Activated T-helper 2 cell treated with anti-CD3 and anti-CD28 coated beads, Interferon-gamma antibody, Interleukin-2, Interleukin-4, amounts not matched to agents 10 μg/mL and 5 μg/mL and 100 μg/mL, durations not matched to agents 14 hours and 24 hours and 36 hours (primary cell): ENCODE data around the gene CALHM3. TPM values are rescaled to one million over a fixed set of nuclear protein-coding genes. Genes with fewer than 3 reads are reported as not detected.
"Not testable (repeated sequence)": the region's sequence is repeated elsewhere in the genome, so short reads cannot be mapped to it uniquely, and the experiment has no call there.

Source experiments
- DNase-seq: peaks from one replicate; pipeline ENCODE4 v3.0.0; 2021; ENCODE audit warnings: low spot score
- H3K27ac Mint-ChIP-seq: one replicate; pipeline ENCODE4 v1.8.0; 2021; ENCODE audit warnings: mixed read lengths
- H3K27me3 Mint-ChIP-seq: one replicate; pipeline ENCODE4 v1.8.0; 2021; ENCODE audit warnings: low read depth, mixed read lengths
- H3K36me3 Mint-ChIP-seq: one replicate; pipeline ENCODE4 v1.8.0; 2021; ENCODE audit warnings: low read depth, mixed read lengths
- H3K4me1 Mint-ChIP-seq: one replicate; pipeline ENCODE4 v1.8.0; 2021; ENCODE audit warnings: low read depth, mixed read lengths
- H3K4me3 Mint-ChIP-seq: one replicate; pipeline ENCODE4 v1.8.0; 2021; ENCODE audit warnings: low read depth, mild to moderate bottlenecking, moderate library complexity, mixed read lengths
- H3K9me3 Mint-ChIP-seq: one replicate; pipeline ENCODE4 v1.8.0; 2021; ENCODE audit warnings: mixed read lengths
- intact Hi-C: fragments of 100-400 bp; cut with micrococcal nuclease; formaldehyde crosslinking; loops from one replicate; pipeline ENCODE4 v1.15.1; 2023
- total RNA-seq: library from RNA; stranded (reverse); gene quantifications from 2 replicates; pipeline ENCODE4 v1.2.3, GENCODE V29; 2022

The CALHM3 gene, protein sequence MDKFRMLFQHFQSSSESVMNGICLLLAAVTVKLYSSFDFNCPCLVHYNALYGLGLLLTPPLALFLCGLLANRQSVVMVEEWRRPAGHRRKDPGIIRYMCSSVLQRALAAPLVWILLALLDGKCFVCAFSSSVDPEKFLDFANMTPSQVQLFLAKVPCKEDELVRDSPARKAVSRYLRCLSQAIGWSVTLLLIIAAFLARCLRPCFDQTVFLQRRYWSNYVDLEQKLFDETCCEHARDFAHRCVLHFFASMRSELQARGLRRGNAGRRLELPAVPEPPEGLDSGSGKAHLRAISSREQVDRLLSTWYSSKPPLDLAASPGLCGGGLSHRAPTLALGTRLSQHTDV
- total RNA-seq: not detected in 2 replicates

GRCh38 chr10:103479135-103479534 lies at the start of gene CALHM3:
CALHM3 (minus strand) TSS chr10:103479240; CDS start chr10:103479032, 208 bp downstream.
- H3K4me1 Mint-ChIP-seq: peaks cover 13% of the 10 kb centered on the region
- intact Hi-C loops: no loop called here
- H3K9me3 Mint-ChIP-seq: no peaks in the 10 kb centered on the region
- DNase-seq: no peak
- H3K4me3 Mint-ChIP-seq: no peak within 1 kb of the TSS
- no peaks in the 10 kb centered on the region for H3K36me3 Mint-ChIP-seq
- H3K27me3 Mint-ChIP-seq: no peaks in the 10 kb centered on the region
- no peak within 1 kb of the TSS for H3K27ac Mint-ChIP-seq

DNA sequence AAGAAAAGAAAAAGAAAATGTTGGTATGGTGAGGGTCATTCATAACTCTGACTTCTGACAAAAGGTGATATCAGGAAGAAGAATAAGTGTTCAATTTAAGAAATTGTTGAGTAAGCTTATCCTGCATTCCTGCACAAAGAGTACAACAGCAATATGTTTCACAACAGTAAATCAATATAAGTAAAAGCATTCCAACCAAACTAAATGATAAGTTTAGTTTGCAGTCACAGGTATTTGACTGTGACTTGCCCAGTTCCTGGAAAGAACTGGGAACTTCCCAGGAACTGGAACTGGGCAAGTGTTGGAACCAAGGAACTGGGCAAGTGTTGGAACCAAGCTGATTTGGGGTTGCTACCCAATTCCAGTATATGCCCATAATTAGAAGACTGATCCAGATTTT lies 49.5 kb upstream of the CALHM3 start:
- DNase-seq: no peak
- H3K27ac Mint-ChIP-seq: no peak overlapping the region
- intact Hi-C loops: no loop called here
- H3K9me3 Mint-ChIP-seq: peaks cover 14% of the 10 kb centered on the region
- no peaks in the 10 kb centered on the region for H3K36me3 Mint-ChIP-seq
- no peak overlapping the region for H3K4me3 Mint-ChIP-seq
- H3K27me3 Mint-ChIP-seq: peaks cover 27% of the 10 kb centered on the region
- H3K4me1 Mint-ChIP-seq: no peaks in the 10 kb centered on the region

DNA sequence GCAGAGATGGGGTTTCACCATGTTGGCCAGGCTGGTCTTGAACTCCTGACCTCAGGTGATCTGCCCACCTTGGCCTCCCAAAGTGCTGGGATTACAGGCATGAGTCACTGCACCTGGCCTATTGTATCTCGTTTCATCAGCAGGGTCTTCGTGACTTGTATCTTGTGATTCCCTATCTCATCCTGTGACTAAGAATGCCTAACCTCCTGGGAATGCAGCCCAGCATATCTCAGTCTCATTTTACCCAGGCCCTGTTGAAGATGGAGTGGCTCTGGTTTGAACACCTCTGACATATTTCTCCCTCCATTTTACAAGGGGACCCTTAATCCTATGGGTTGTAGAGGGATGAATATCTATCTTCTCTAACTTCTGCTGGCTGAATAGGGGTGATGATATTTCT lies 48.4 kb upstream of the CALHM3 start:
- H3K9me3 Mint-ChIP-seq: peaks cover 14% of the 10 kb centered on the region
- H3K36me3 Mint-ChIP-seq, H3K4me3 Mint-ChIP-seq, intact Hi-C loops, H3K4me1 Mint-ChIP-seq, DNase-seq, H3K27ac Mint-ChIP-seq: not testable (repeated sequence)
- peaks cover 28% of the 10 kb centered on the region for H3K27me3 Mint-ChIP-seq

DNA sequence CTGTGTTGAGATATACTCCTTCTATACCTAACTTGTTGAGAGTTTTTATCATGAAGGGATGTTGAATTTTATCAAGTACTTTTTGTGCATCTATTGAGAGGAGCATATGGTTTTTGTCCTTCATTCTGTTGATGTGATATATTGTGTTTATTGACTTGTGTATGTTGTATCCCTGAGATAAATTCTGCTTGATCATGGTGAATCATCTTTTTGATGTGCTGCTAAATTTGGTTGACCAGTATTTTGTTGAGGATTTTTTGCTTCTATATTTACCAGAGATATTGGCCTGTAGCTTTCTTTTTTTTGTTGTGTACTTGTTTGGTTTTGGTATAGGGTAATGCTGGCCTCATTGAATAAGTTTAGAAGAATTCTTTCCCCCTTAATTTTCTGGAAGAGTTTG lies 46.9 kb upstream of the CALHM3 start:
- Mint-ChIP-seq H3K4me3 (no peak overlapping the region), H3K4me1 (no peaks in the 10 kb centered on the region), H3K36me3 (no peaks in the 10 kb centered on the region), H3K9me3 (peaks cover 14% of the 10 kb centered on the region), H3K27me3 (peaks cover 30% of the 10 kb centered on the region), H3K27ac (no peak overlapping the region)
- intact Hi-C loops: no loop called here
- DNase-seq: no peak

DNA sequence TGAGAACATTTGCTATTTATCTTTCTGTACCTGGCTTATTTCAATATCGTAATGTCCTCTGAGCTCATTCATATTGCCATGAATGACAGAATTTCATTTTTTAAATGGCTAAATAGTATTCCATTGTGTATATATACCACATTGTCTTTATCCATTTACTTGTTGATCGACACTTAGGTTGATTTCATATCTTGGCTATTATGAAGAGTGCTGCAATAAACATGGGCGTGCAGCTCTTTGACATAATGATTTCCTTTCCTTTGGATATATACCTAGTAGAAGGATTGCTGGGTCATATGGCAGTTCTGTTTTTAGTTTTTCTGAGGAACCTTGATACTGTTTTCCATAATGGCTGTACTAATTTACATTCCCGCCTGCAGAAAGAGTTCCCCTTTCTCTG lies 44.6 kb upstream of the CALHM3 start:
- H3K27me3 Mint-ChIP-seq: peaks cover 33% of the 10 kb centered on the region
- no peaks in the 10 kb centered on the region for H3K36me3 Mint-ChIP-seq
- DNase-seq: no peak
- H3K4me3 Mint-ChIP-seq: no peak overlapping the region
- intact Hi-C loops: no loop called here
- H3K27ac Mint-ChIP-seq: no peak overlapping the region
- no peaks in the 10 kb centered on the region for H3K4me1 Mint-ChIP-seq
- no peaks in the 10 kb centered on the region for H3K9me3 Mint-ChIP-seq

GRCh38 chr10:103522006-103522405 lies 43.0 kb upstream of the CALHM3 start:
- H3K36me3 Mint-ChIP-seq, DNase-seq, intact Hi-C loops, H3K27ac Mint-ChIP-seq, H3K4me1 Mint-ChIP-seq, H3K9me3 Mint-ChIP-seq, H3K4me3 Mint-ChIP-seq: not testable (repeated sequence)
- H3K27me3 Mint-ChIP-seq: peaks cover 33% of the 10 kb centered on the region

DNA sequence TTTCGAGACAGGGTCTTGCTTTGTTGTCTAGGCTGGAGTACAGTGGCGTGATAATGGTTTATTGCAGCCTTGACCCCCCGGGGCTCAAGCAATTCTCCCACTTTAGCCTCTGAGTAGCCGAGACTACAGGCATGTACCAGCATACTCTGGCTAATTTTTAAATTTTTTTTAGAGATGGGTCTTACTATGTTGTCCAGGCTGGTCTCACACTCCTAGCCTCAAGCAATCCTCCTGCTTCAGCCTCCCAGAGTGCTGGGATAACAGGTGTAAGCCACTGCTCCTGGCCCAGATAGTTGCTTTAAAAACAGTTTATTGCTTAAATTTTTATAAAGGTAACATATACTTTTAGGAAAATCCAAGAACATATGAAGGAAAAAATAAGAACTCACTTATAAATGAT lies 40.8 kb upstream of the CALHM3 start:
- H3K4me1 Mint-ChIP-seq: peaks cover 16% of the 10 kb centered on the region
- H3K36me3 Mint-ChIP-seq: no peaks in the 10 kb centered on the region
- H3K27ac Mint-ChIP-seq: no peak overlapping the region
- no peak overlapping the region for H3K4me3 Mint-ChIP-seq
- DNase-seq: no peak
- no peaks in the 10 kb centered on the region for H3K9me3 Mint-ChIP-seq
- intact Hi-C loops: no loop called here
- H3K27me3 Mint-ChIP-seq: peaks cover 25% of the 10 kb centered on the region

DNA sequence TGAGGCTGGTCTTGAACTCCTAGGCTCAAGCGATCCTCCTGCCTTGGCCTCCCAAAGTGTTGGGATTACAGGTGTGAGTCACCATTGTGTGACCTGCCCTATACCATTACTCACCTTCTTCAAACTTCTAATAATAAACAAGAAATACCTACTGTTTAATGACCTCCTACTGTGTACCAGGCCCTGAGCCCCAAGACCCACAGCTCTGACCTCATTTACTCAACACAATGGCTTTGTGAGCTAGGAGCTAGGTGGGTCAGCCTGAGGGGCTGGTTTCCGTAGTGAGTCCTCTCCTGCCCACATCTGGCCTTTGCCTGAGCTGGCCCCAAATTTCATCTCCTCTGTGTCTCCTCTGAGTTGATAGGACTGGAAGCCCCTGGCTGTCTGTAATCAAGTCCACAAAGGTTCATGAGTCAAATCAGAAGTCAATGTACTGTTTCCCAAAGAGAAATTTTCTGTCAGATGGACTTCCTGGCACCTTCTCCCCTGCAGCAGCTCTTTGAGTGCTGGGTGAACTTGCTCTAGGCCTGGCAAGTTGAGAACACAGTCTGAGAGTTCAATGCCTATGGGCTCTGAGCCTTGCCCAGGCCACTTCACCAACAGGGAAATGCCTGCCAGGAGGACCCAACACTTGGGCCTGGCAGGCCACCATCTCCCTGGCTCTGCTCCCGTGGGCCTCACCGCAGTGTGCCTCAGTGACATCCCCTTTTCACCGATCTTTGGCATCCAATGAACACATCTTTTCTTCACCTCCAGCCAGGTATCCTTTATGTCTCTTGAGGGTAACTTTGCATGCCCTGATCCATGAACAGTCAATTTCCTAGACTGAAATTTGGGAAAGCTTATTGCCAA lies 38.4 kb upstream of the CALHM3 start:
- no peaks in the 10 kb centered on the region for H3K9me3 Mint-ChIP-seq
- peak overlapping the region; percentile 24 for H3K27ac Mint-ChIP-seq
- peaks cover 16% of the 10 kb centered on the region for H3K4me1 Mint-ChIP-seq
- intact Hi-C loops: no loop called here
- peaks cover 15% of the 10 kb centered on the region for H3K27me3 Mint-ChIP-seq
- DNase-seq: no peak
- H3K4me3 Mint-ChIP-seq: no peak overlapping the region
- no peaks in the 10 kb centered on the region for H3K36me3 Mint-ChIP-seq

GRCh38 chr10:103514244-103514643 lies 35.2 kb upstream of the CALHM3 start:
- no peaks in the 10 kb centered on the region for H3K36me3 Mint-ChIP-seq
- no peak for DNase-seq
- peaks cover 13% of the 10 kb centered on the region for H3K27me3 Mint-ChIP-seq
- no peak overlapping the region for H3K4me3 Mint-ChIP-seq
- H3K9me3 Mint-ChIP-seq: no peaks in the 10 kb centered on the region
- no peak overlapping the region for H3K27ac Mint-ChIP-seq
- intact Hi-C loops: no loop called here
- peaks cover 16% of the 10 kb centered on the region for H3K4me1 Mint-ChIP-seq

- Mint-ChIP-seq H3K27ac (no peak overlapping the region), H3K4me1 (peaks cover 16% of the 10 kb centered on the region)
Measured at GRCh38 chr10:103513380-103514060, 34.5 kb upstream of the CALHM3 start.

DNA sequence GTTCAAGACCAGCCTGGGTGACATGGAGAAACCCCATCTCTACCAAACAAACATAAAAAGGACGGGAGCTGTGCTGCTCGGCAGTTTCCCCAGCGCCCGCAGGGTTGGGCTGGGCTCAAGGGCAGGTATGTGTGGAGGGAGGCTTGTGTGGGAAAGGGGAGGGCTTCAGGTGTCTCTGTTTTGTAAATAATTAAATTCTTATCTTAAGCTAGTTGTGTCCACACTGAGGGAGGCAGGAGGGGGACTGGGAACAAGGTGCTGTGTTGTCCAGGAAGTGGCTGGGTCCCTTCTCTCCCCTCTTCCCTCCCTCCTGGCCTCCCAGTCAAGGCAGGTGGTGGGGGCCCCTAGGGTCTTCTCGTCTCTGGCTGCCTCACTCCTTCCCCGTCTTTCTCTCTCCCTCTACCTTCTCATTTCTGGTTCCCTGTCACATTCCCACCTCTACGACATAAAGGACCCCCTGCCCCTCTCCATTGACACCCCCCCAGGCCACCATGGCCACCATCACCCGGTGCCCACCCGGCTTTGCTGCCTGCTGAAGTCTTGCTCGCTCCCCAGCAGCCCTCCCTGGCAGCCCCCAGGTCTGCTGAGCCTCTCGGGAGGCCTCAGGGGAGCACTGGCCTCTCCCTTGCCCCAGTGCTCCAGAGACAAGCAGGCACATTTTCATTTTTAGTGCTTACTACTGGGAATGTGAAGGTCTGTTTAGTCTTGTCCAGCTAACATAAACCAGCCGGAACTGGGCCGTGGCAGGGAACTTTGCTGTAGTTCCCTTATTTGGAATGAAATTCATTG lies 33.7 kb upstream of the CALHM3 start:
- H3K4me1 Mint-ChIP-seq: peaks cover 14% of the 10 kb centered on the region
- no peaks in the 10 kb centered on the region for H3K9me3 Mint-ChIP-seq
- DNase-seq: no peak
- H3K4me3 Mint-ChIP-seq: no peak overlapping the region
- H3K27me3 Mint-ChIP-seq: peaks cover 15% of the 10 kb centered on the region
- H3K27ac Mint-ChIP-seq: no peak overlapping the region
- no peaks in the 10 kb centered on the region for H3K36me3 Mint-ChIP-seq
- intact Hi-C loops: no loop called here

More at GRCh38 chr10:103513380-103514060, 34.5 kb upstream of the CALHM3 start:
- Mint-ChIP-seq H3K4me3 (no peak overlapping the region), H3K36me3 (no peaks in the 10 kb centered on the region), H3K9me3 (no peaks in the 10 kb centered on the region), H3K27me3 (peaks cover 13% of the 10 kb centered on the region)
- DNase-seq: no peak
- intact Hi-C loops: no loop called here

DNA sequence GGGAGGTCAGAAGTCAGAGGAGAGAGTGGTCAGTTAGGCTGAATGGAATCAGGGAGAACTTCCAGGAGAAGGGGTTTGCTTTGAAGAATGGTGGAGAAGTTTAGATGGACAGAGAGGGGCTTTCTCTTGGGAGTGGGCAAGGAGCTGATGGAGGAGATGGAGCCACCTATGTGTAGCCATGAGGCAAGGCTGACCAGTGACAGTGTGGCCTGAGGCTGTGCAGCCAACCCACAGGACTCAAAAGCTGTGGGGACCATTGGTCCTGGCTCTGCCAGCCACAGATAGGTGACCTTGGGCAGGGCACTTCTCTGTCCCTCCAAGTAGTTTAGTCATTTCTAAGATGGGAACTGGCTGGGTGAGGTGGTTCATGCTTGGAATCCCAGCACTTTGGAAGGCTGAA lies 33.1 kb upstream of the CALHM3 start:
- H3K27ac Mint-ChIP-seq: no peak overlapping the region
- peaks cover 8% of the 10 kb centered on the region for H3K4me1 Mint-ChIP-seq
- no peak overlapping the region for H3K4me3 Mint-ChIP-seq
- no peaks in the 10 kb centered on the region for H3K36me3 Mint-ChIP-seq
- intact Hi-C loops: no loop called here
- no peak for DNase-seq
- peaks cover 19% of the 10 kb centered on the region for H3K27me3 Mint-ChIP-seq
- no peaks in the 10 kb centered on the region for H3K9me3 Mint-ChIP-seq
